Measurements from ENCODE around the gene TRPM8. TPM values are rescaled to one million over a fixed set of nuclear protein-coding genes. Genes with fewer than 3 reads are reported as not detected.

Gene TRPM8
- total and polyA plus RNA-seq, 2 of the 8 experiments (the other 6 are each of a cell fraction or from before 2014, with no cell fraction given) = 0.18 to 0.54 TPM

- TF ChIP-seq RAD21 (IDR thresholded peaks at IDR 0.05 in 1 of 2, conservative IDR thresholded peaks at IDR 0.05 in 1 of 2; ENCODE audit: low read depth in 2 of 2, low read length in 2 of 2) (no peak), NANOG (IDR thresholded peaks at IDR 0.05; ENCODE audit: insufficient read depth, low read depth, low read length, poor library complexity, severe bottlenecking) (no peak), E2F6 (IDR thresholded peaks at IDR 0.05) (peak; percentile 75), KDM4A (IDR thresholded peaks at IDR 0.05; ENCODE audit: low read depth, low read length, severe bottlenecking) (peak; percentile 99), TAF7 (optimal IDR thresholded peaks at IDR 0.05; ENCODE audit: borderline replicate concordance, low read depth, low read length) (no peak), CTBP2 (IDR thresholded peaks at IDR 0.05; ENCODE audit: borderline replicate concordance, insufficient read depth, insufficient read length, low read length) (no peak), BCL11A (IDR thresholded peaks at IDR 0.05; ENCODE audit: low read depth in 2 of 2, low read length in 2 of 2) (no peak), PHF8 (conservative IDR thresholded peaks at IDR 0.05; ENCODE audit: low read depth, low read length) (peak; percentile 57), SIN3A (conservative IDR thresholded peaks at IDR 0.05 in 1 of 2, IDR thresholded peaks at IDR 0.05 in 1 of 2; ENCODE audit: low read depth in 1 of 2, low read length in 2 of 2) (no peak), RNF2 (IDR thresholded peaks at IDR 0.05; ENCODE audit: borderline replicate concordance, low read depth, low read length, missing control alignments, poor library complexity, severe bottlenecking) (no peak), BRCA1 (IDR thresholded peaks at IDR 0.05; ENCODE audit: low read depth, low read length) (no peak), CBX8 (IDR thresholded peaks at IDR 0.05; ENCODE audit: borderline replicate concordance, low read depth, low read length) (no peak), FOSL1 (IDR thresholded peaks at IDR 0.05; ENCODE audit: insufficient read depth, low read depth, low read length) (no peak), TBP (IDR thresholded peaks at IDR 0.05; ENCODE audit: low read depth, low read length) (0 out of 2 replicates have a peak, but pooled peaks have one; percentile 12)
Observed at GRCh38 chr2:233867993-233868532, 49.1 kb upstream of the TRPM8 start, which contains the start of gene MSL3B (continued).
